Activated effector memory CD4-positive, alpha-beta T cell treated with anti-CD3 and anti-CD28 coated beads, Interleukin-2, amount 50 U/mL, for 16 hours (primary cell): ENCODE results near the gene MISP3.

Experiments used
- DNase-seq: peaks from one replicate; pipeline ENCODE4 v3.0.0-alpha.2; 2020

The MISP3 gene

GRCh38 chr19:14081797-14082674 is 9.4 kb downstream of the MISP3 start:
- DNase-seq = peak; percentile 79

GRCh38 chr19:14082675-14082960 is 10.0 kb downstream of the MISP3 start:
- DNase-seq = no peak

- no peak for DNase-seq
Measured at GRCh38 chr19:14085309-14085995, 12.9 kb downstream of the MISP3 start, which contains the start of gene C19orf67. Gene C19orf67 (minus strand): TSS chr19:14085783. CDS start chr19:14085627, 156 bp downstream.

- no peak for DNase-seq
Measured at GRCh38 chr19:14086098-14086497, 13.5 kb downstream of the MISP3 start.

GRCh38 chr19:14088634-14089411 is 16.2 kb downstream of the MISP3 start:
- DNase-seq = no peak

- no peak for DNase-seq
Measured at GRCh38 chr19:14089412-14089661, 16.8 kb downstream of the MISP3 start.

- DNase-seq = peak; percentile 83
Measured at GRCh38 chr19:14089662-14090508, 17.3 kb downstream of the MISP3 start.

- peak; percentile 92 for DNase-seq
Measured at GRCh38 chr19:14090509-14091080, 18.0 kb downstream of the MISP3 start, which contains the start of gene SAMD1. Gene SAMD1 (minus strand): TSS chr19:14090751.

GRCh38 chr19:14091081-14091812 is 18.7 kb downstream of the MISP3 start:
- DNase-seq = peak; percentile 90

GRCh38 chr19:14091813-14092462 is 19.4 kb downstream of the MISP3 start:
- DNase-seq = no peak

GRCh38 chr19:14093117-14093823 is 20.7 kb downstream of the MISP3 start:
- no peak for DNase-seq

- no peak for DNase-seq
Measured at GRCh38 chr19:14094854-14095253, 22.3 kb downstream of the MISP3 start.

- DNase-seq = no peak
Measured at GRCh38 chr19:14096272-14096992, 23.8 kb downstream of the MISP3 start.

- no peak for DNase-seq
Measured at GRCh38 chr19:14097532-14098151, 25.1 kb downstream of the MISP3 start.

- no peak for DNase-seq
Measured at GRCh38 chr19:14101003-14101545, 28.5 kb downstream of the MISP3 start.

- no peak for DNase-seq
Measured at GRCh38 chr19:14102102-14102696, 29.6 kb downstream of the MISP3 start.

GRCh38 chr19:14102756-14103155 is 30.2 kb downstream of the MISP3 start:
- no peak for DNase-seq

GRCh38 chr19:14103310-14103709 is 30.7 kb downstream of the MISP3 start:
- DNase-seq = no peak

GRCh38 chr19:14105680-14106079 is 33.1 kb downstream of the MISP3 start:
- no peak for DNase-seq
